Activated CD4-positive, alpha-beta T cell treated with anti-CD3 and anti-CD28 coated beads for 1 hour (primary cell): Measurements from ENCODE around the gene CDK14.

ENCODE experiments used
- DNase-seq: peaks from one replicate; pipeline ENCODE4 v3.0.0-alpha.2; 2020

Gene CDK14

DNA sequence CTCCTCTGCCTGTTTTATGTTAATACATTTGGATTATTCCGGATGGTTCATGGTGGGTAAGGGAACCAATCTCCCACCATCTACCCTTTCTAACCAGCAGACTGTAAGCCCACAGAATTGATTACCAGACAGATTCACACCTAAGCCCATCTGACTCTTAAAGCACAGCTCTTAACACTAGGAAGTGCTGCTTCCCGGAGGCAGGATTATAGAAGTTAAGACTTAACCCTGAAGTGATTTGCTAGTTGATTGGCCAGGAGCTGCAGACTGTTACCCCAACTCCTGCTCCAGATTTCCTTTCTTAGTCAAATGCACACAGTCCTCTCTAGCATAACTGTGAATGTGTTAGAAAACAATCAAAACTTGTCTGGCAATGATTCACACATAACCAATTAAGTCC is 221.7 kb downstream of the CDK14 start:
- no peak for DNase-seq

GRCh38 chr7:90818341-90818740 is 222.2 kb downstream of the CDK14 start:
- DNase-seq: no peak

DNA sequence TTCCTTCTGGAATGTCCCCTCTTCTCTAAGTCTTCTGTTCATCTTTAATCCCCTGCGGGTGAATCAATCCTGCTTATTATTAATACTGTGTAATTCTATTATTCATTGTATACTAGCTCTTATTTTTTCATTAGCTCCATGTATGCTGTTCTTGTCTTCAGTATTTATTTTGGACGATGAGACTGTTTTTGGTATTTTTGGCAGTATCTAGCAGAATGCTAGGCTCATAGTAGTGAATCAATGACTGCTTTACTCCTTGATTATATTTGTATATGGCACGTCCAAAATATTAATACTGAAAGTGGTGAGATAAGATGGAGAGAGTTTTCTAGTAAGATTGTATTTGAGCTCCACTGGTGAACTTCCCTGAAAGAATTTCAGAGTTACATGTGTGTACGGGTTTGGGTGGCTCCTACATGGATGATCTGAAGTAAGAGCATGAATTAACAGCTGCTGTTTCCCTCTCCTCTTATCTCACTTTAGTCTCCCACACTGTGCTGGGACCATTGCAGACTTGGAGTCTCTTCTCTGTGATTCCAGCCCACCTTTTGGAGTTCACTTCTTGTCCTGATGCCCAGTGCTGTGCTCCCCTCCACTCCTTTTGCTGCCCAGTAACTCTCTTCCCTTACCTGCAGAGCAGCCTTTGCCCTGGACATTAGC is 226.0 kb downstream of the CDK14 start:
- no peak for DNase-seq

- DNase-seq: no peak
Observed at GRCh38 chr7:90824386-90825307, 228.5 kb downstream of the CDK14 start.

DNA sequence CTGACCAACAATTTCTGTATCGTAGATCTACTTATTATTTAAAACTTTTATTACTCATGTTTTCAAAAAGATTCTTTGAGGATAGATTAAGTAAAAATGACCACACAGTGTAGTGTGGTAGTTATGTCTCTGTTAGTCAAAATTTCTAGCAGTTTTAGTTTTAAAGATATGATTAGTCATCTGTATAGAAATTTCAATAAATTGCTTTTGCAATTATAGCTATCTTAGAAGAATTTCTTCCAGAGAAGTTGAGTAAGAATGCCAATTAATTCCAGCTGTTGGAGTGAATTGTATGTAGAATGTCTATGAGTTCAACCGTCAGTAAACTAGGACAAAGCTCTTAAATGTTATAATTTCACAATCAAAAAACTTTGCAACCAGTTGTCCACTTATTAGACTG is 229.7 kb downstream of the CDK14 start:
- DNase-seq: no peak

- DNase-seq: no peak
Observed at GRCh38 chr7:90828601-90829000, 232.5 kb downstream of the CDK14 start.

- DNase-seq: no peak
Observed at GRCh38 chr7:90830308-90830707, 234.2 kb downstream of the CDK14 start.

GRCh38 chr7:90832726-90833125 is 236.6 kb downstream of the CDK14 start:
- no peak for DNase-seq

- no peak for DNase-seq
Observed at GRCh38 chr7:90833443-90833842, 237.3 kb downstream of the CDK14 start.

- no peak for DNase-seq
Observed at GRCh38 chr7:90834771-90835170, 238.7 kb downstream of the CDK14 start.

DNA sequence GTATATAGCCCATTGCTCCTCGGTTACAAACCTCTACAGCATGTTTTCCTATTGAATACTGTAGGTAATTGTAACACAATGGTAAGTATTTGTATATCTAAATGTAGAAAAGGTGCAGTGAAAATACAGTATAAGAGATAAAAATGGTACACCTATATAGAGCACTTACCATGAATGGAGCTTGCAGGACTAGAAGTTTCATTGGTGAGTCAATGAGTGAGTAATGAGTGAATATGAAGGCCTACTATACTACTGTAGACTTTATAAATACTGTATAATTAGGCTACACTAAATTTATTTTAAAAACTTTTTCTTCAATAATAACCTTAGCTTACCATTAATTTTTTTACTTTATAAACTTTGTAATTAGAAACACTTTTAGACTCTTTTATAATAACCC is 239.7 kb downstream of the CDK14 start:
- no peak for DNase-seq

- DNase-seq: no peak
Observed at GRCh38 chr7:90836937-90837336, 240.8 kb downstream of the CDK14 start.

GRCh38 chr7:90838799-90839198 is 242.7 kb downstream of the CDK14 start:
- no peak for DNase-seq

DNA sequence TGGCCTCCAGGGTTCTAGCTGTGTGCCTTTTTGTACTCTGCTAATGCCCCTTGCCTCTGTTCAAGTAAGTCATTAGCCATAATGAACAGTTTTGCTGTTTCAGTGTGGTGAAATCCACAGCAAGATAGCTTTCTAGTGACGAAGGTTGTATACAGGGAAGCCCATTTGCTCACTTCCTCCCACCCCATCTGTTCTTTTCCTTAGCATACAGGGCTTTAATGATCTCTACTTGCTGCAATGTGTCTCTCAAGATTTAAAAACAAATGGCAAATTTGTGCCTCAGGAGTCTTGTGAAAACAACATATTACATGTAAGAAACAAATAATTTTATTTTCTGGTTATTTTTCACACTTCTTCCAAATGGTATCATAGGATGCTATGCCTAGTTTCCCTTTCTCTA is 243.2 kb downstream of the CDK14 start:
- DNase-seq: no peak

DNA sequence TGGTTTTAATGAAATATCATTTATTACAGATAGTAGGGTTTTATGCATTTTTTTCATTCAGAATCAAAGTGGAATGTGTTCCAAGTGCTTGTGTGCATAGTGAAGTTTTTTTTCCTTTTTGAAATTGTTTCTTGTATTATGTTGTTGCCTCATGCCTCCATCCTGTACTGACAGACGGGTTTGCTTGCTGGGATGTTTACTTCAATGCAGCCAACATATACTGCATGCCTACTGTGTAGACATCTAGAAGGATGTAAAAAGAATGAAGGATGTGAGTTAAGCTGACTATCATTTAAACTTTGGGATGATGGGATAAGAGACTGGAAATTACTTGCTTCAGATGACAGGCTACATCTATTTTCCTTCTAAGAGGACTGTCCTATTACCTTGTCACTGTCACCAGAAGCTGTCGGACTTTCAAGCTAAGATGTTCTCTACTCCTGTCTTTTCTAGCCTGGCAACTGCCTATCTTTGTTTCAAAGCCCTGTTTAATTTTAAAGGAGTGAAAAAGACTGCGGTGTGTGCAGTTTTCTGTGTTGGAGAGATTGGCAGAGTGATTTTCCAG is 243.7 kb downstream of the CDK14 start:
- DNase-seq: no peak

DNA sequence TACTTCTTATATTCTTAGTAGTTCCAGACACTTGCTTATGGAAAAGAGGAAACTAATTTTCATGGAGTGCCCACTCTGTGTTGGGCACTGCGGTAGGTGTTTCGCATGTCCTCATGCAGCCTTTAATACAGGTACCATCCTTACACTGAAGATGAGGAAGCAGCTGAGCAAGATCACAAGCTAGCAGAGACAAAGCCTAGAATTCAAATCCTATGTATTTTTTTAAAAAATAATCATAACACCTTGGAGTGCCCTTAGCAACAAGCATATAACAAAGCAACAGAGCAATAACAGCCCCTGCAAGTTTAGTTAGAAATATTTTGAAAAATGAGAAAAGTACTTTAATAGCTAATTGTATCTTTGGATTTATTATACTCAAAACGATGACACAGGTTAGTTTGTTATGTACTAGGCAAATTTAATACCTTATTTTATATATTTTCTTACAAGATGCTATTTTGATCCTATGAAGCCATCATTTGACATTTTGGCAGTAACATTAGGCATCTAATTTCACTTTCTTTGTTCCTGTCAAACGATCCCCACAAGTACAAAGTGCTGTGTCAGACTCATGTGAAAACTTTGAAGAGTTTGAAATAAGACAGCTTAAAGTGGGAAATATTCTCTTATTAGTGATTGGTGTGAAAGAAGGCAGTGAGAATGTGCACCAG is 245.8 kb downstream of the CDK14 start:
- no peak for DNase-seq

DNA sequence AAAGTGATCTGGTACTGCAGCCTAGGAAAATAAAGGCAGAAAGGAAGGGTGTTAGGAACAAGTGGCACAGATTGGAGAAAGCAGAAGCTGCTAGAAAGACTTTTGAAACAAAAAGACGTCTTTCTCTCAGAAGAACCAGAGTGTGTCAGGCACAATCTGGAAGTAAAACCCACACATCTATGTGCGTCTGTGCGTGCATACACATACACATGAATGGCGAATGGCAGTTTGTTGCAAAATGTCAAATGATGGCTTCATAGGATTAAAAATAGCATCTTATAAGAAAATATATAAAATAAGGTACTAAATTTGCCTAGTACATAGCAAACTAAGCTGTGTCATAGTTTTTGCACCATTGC is 246.3 kb downstream of the CDK14 start:
- DNase-seq: no peak

GRCh38 chr7:90843472-90843871 is 247.4 kb downstream of the CDK14 start:
- DNase-seq: no peak

- DNase-seq: no peak
Observed at GRCh38 chr7:90844421-90844820, 248.3 kb downstream of the CDK14 start.

DNA sequence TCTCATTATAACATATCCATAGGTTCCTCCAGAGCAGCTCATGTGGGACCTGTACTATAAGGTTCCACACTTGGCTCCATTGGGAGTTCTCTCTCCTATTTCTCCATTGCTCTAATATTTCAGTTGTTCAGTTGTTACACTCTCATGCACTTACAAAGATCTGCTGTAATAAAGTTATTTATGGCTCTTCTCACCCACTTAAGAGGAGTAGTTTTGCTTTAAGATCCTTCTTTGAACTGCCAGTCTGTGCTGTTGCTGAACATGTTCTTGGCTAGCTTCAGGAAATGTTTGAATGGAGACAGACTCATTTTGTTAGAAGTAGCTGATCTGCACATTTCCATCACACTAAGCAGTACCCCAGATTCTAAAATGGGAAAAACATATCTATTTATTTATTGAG is 250.1 kb downstream of the CDK14 start:
- no peak for DNase-seq

- no peak for DNase-seq
Observed at GRCh38 chr7:90850066-90850465, 253.9 kb downstream of the CDK14 start.

DNA sequence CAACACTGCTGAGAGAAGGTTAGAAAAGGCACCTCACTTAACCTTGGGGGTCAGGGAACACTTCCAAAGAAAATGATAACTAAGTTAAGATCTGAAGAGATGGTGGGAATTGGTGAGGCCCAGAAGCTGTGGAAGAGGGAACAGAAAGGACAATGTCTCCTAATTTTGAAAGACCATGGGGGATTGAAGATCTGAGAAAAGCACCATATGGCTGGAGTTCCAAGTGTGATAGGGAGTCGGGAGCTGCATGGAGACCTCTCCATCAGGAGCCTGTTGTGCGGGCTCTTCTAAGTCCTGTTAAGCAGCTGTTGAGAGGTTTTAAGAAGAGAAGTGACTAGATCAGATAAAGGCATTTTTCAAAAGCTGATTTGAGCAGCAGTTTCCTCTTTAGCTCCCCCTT is 254.3 kb downstream of the CDK14 start:
- DNase-seq: no peak

GRCh38 chr7:90853205-90853604 is 257.1 kb downstream of the CDK14 start:
- no peak for DNase-seq
